ENCODE measurements around the gene FOXO1. TPM values are rescaled to one million over a fixed set of nuclear protein-coding genes. Genes with fewer than 3 reads are reported as not detected.

The FOXO1 gene
- total RNA-seq, 4 donors from 2014 or later: 43.6 to 75.9 (median 52.0) TPM

DNA sequence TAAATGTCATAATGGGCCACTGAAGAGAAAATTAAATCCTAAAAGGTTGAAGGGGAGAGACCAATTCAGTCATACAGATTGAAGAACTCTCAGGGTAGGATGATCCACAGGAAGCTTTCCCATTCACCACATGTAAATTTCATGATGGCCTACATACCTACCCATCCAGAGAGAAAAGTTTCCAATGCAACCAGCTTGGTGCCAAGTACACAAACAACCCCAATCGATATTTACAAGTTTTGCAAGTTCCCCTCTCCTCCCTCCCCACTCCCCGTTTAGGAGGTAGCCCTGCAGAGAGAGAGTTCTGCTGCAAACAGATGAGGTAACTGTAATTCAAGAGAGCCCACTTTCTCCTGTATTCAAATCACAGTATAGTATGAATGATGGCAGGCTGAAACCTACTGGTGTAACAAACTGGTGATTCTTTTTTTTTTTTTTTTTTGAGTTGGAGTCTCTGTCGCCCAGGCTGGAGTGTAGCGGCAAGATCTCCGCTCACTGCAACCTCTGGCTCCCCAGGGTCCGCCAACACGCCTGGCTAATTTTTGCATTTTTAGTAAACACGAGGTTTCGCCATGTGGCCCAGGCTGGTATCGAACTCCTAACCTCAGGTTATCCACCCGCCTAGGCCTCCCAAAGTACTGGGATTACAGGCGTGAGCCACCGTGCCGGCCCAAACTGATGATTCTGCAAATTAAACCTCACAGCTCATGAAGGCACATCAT lies 14.4 kb downstream of the FOXO1 start:
- 89 to 90% methylated on average over 14 of the region's 14 CpGs for WGBS, 2 donors
- intact Hi-C loops (cut with DNase I; ENCODE audit: low total_unique reads): no loop called here
- no peak for DNase-seq (ENCODE audit: low spot score in 2 of 2)
- H3K4me3 ChIP-seq (ENCODE audit: low read depth, poor library complexity, severe bottlenecking): no peak overlapping the region
- TF ChIP-seq CTCF (IDR thresholded peaks at IDR 0.05) (no peak), POLR2A (IDR thresholded peaks at IDR 0.05) (no peak)

- intact Hi-C loops (cut with DNase I; ENCODE audit: low total_unique reads): no loop called here
- H3K4me3 ChIP-seq (ENCODE audit: low read depth, poor library complexity, severe bottlenecking): no peak overlapping the region
- TF ChIP-seq CTCF (IDR thresholded peaks at IDR 0.05) (no peak), POLR2A (IDR thresholded peaks at IDR 0.05) (no peak)
Observed at GRCh38 chr13:40648841-40649240, 17.6 kb downstream of the FOXO1 start.

DNA sequence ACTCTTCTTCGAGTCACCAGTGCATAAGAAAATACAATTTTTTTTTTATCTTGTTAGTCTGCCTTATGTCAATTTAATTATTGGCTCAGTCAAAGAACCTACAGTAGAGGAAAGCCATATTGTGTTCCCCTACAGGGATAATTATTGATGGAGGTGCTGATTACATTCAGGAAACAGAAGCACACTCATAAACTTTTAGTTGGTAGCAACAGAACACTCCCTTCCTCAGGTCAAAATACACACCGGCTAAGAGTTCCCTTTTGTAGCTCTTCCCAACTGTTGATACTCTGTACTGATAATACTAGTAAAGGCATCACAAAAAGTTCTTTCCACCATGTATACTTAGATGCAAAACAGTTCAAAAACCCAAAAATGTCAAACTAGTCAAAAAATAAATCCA lies 18.4 kb downstream of the FOXO1 start:
- intact Hi-C loops (cut with DNase I; ENCODE audit: low total_unique reads): no loop called here
- 36% methylated on average over 2 of the region's 2 CpGs for WGBS, 2 donors
- H3K4me3 ChIP-seq (ENCODE audit: low read depth, poor library complexity, severe bottlenecking): no peak overlapping the region
- TF ChIP-seq POLR2A (IDR thresholded peaks at IDR 0.05): no peak
- no peak for TF ChIP-seq CTCF (IDR thresholded peaks at IDR 0.05)
- DNase-seq (ENCODE audit: low spot score in 2 of 2): no peak

More at GRCh38 chr13:40648841-40649240, 17.6 kb downstream of the FOXO1 start:
- DNase-seq (ENCODE audit: low spot score in 2 of 2): no peak
- WGBS, 2 donors: 37 to 57% methylated on average over 3 of the region's 3 CpGs

DNA sequence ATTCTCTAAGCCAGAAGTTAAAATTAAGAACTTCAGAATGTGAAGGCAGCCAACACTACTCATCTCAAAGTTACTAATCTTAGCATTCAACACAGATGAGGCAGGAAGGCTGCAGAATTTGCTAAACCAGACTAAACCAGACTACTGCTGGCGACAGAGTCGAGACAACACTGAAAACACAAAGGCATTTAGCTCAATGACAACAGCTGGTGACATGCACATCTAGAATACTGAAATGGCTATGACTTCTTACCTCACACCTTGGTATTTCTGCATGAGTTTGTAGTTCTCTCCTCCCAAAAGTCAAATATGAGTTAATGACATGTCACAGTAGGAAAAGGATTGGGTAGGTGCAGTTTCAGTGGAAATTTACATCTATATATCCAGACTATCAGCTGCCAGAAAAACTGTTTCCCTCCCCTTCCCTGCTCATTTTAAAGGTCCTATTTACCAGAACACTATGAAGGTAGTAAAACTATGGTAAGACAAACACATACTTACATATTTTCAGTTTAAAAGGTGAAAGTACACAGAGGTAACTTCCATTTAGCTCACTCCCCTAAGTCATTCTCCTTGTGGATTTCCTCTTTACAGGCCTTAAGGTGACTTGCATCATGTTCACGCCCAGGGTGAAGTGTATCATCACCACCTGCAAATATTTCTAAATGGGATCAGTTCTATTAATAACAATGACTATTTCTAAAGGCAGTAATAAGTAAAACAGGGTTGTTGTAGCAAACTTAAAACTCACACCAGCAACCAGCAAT lies 21.4 kb downstream of the FOXO1 start:
- DNase-seq (ENCODE audit: low spot score in 2 of 2): no peak
- H3K4me3 ChIP-seq (ENCODE audit: low read depth, poor library complexity, severe bottlenecking): no peak overlapping the region
- intact Hi-C loops (cut with DNase I; ENCODE audit: low total_unique reads): no loop called here
- WGBS, 2 donors: 59 to 60% methylated on average over 3 of the region's 3 CpGs
- TF ChIP-seq POLR2A (IDR thresholded peaks at IDR 0.05) (no peak), CTCF (IDR thresholded peaks at IDR 0.05) (no peak)

DNA sequence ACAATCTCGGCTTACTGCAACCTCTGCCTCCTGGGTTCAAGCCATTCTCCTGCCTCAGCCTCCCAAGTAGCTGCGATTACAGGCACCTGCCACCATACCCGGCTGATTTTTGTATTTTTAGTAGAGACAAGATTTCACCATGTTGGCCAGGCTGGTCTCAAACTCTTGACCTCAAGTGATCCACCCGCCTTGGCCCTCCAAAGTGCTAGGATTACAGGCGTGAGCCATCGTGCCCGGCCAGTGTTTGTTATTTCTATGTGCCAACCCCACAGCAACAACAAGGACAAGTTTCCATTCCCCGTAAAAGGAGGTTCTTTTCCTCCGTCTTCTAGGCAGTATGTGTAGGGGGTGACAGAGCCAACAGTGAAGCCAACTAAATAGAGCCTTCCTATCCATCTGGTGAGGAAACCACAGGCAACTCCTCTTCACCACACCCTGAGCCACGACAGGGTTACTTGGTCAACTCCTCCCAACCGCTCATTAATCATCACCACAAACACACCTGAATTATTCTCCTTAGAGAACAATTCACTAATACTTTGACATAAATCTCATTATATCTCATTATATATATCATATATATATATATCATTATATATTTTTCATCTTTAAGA lies 25.5 kb downstream of the FOXO1 start:
- DNase-seq (ENCODE audit: low spot score in 2 of 2): no peak
- intact Hi-C loops (cut with DNase I; ENCODE audit: low total_unique reads): no loop called here
- no peak for TF ChIP-seq CTCF (IDR thresholded peaks at IDR 0.05)
- H3K4me3 ChIP-seq (ENCODE audit: low read depth, poor library complexity, severe bottlenecking): no peak overlapping the region
- 81 to 89% methylated on average over 11 of the region's 11 CpGs for WGBS, 2 donors

All from lower leg skin (tissue), 4 donors.